ENCODE measurements around the gene FRS3. TPM values are rescaled to one million over a fixed set of nuclear protein-coding genes. Genes with fewer than 3 reads are reported as not detected.

Gene FRS3
- total RNA-seq, 4 donors from 2014 or later, result 1.3 to 6.5 (median 4.0) TPM

- no peaks in the 10 kb centered on the region for H3K36me3 ChIP-seq
- no peak for ATAC-seq
- H3K27me3 ChIP-seq, result no peaks in the 10 kb centered on the region
- no peak overlapping the region for H3K4me3 ChIP-seq
- no peaks in the 10 kb centered on the region for H3K9me3 ChIP-seq
- WGBS, 2 donors (ENCODE audit: low coverage in 1 of 2), result 92 to 100% methylated on average over 1 of the region's 3 CpGs
- TF ChIP-seq, protein P1, sequence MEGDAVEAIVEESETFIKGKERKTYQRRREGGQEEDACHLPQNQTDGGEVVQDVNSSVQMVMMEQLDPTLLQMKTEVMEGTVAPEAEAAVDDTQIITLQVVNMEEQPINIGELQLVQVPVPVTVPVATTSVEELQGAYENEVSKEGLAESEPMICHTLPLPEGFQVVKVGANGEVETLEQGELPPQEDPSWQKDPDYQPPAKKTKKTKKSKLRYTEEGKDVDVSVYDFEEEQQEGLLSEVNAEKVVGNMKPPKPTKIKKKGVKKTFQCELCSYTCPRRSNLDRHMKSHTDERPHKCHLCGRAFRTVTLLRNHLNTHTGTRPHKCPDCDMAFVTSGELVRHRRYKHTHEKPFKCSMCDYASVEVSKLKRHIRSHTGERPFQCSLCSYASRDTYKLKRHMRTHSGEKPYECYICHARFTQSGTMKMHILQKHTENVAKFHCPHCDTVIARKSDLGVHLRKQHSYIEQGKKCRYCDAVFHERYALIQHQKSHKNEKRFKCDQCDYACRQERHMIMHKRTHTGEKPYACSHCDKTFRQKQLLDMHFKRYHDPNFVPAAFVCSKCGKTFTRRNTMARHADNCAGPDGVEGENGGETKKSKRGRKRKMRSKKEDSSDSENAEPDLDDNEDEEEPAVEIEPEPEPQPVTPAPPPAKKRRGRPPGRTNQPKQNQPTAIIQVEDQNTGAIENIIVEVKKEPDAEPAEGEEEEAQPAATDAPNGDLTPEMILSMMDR (IDR thresholded peaks at IDR 0.05), result no peak
- TF ChIP-seq POLR2A (IDR thresholded peaks at IDR 0.05), result no peak
- no peak for TF ChIP-seq EP300 (IDR thresholded peaks at IDR 0.05)
- no peak for TF ChIP-seq POLR2AphosphoS5 (IDR thresholded peaks at IDR 0.05)
- H3K4me1 ChIP-seq, result no peaks in the 10 kb centered on the region
- no peak overlapping the region for H3K27ac ChIP-seq
Measured at GRCh38 chr6:41750374-41750773, 29.3 kb downstream of the FRS3 start.

GRCh38 chr6:41748542-41748941 lies 31.2 kb downstream of the FRS3 start:
- Histone ChIP-seq H3K4me3 (no peak overlapping the region), H3K4me1 (no peaks in the 10 kb centered on the region), H3K27ac (no peak overlapping the region), H3K27me3 (no peaks in the 10 kb centered on the region), H3K9me3 (no peaks in the 10 kb centered on the region), H3K36me3 (no peaks in the 10 kb centered on the region)
- no peak for ATAC-seq
- no CpG with 5 or more reads among the region's 3 CpGs for WGBS, 2 donors (ENCODE audit: low coverage in 1 of 2)
- TF ChIP-seq POLR2AphosphoS5 (IDR thresholded peaks at IDR 0.05) (no peak), EP300 (IDR thresholded peaks at IDR 0.05) (no peak), POLR2A (IDR thresholded peaks at IDR 0.05) (no peak)
- TF ChIP-seq, protein P1 (IDR thresholded peaks at IDR 0.05), result no peak

- Histone ChIP-seq H3K27ac (no peak overlapping the region), H3K4me3 (no peak overlapping the region), H3K27me3 (no peaks in the 10 kb centered on the region), H3K4me1 (no peaks in the 10 kb centered on the region), H3K36me3 (no peaks in the 10 kb centered on the region), H3K9me3 (no peaks in the 10 kb centered on the region)
- TF ChIP-seq EP300 (IDR thresholded peaks at IDR 0.05), result no peak
- TF ChIP-seq, protein P1 (IDR thresholded peaks at IDR 0.05), result no peak
- ATAC-seq, result no peak
- 95% methylated on average over 3 of the region's 6 CpGs; no CpG with 5 or more reads in 1 of the 2 donors for WGBS, 2 donors (ENCODE audit: low coverage in 1 of 2)
Measured at GRCh38 chr6:41748102-41748477, 31.6 kb downstream of the FRS3 start.

GRCh38 chr6:41747256-41748101 lies 32.2 kb downstream of the FRS3 start, which contains the start of gene PGC:
PGC (minus strand) TSS chr6:41747397; CDS start chr6:41747334, 63 bp downstream.
- ATAC-seq, result no peak
- no peak within 1 kb of the TSS for H3K4me3 ChIP-seq

GRCh38 chr6:41746107-41746506 lies 33.6 kb downstream of the FRS3 start:
- Histone ChIP-seq H3K4me1 (no peaks in the 10 kb centered on the region), H3K4me3 (no peak overlapping the region), H3K27ac (no peak overlapping the region), H3K36me3 (no peaks in the 10 kb centered on the region), H3K9me3 (no peaks in the 10 kb centered on the region), H3K27me3 (no peaks in the 10 kb centered on the region)
- ATAC-seq, result no peak
- WGBS, 2 donors (ENCODE audit: low coverage in 1 of 2), result 95 to 100% methylated on average over 4 to 9 of the region's 10 CpGs
- no peak for TF ChIP-seq POLR2AphosphoS5 (IDR thresholded peaks at IDR 0.05)
- TF ChIP-seq, protein P1 (IDR thresholded peaks at IDR 0.05), result no peak
- no peak for TF ChIP-seq EP300 (IDR thresholded peaks at IDR 0.05)
- no peak for TF ChIP-seq POLR2A (IDR thresholded peaks at IDR 0.05)

More at GRCh38 chr6:41747256-41748101, 32.2 kb downstream of the FRS3 start, which contains the start of gene PGC:
- WGBS, 2 donors (ENCODE audit: low coverage in 1 of 2), result 87 to 94% methylated on average over 8 to 14 of the region's 15 CpGs
- TF ChIP-seq POLR2A (IDR thresholded peaks at IDR 0.05), result no peak
- Histone ChIP-seq H3K9me3 (no peaks in the 10 kb centered on the region), H3K27me3 (no peaks in the 10 kb centered on the region), H3K36me3 (no peaks in the 10 kb centered on the region), H3K27ac (no peak within 1 kb of the TSS), H3K4me1 (no peaks in the 10 kb centered on the region)
